ENCODE data around the gene WASL.

WASL gene

GRCh38 chr7:123692471-123692877 is 56.3 kb downstream of the WASL start:
- no peak for DNase-seq (ENCODE audit: low read depth in 2 of 2)

DNA sequence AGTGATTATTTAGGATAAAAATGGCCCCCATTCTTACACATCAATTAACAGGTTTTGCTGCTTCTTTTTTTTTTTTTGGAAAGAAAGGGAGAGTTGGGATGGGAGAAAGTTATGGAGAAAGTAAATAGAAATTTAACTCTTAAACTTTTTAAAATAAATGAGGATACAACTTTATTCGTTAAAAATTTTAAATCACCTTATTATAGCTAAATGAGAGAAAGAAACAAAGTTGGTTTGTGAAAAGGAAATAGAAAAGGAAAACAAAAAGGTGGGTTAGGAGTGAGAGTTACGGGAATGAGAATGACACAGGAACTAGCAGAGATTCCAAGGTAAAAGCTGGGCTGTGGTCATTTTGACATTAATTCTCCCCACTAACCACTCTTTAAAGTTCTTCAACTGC is 58.3 kb downstream of the WASL start:
- no peak for DNase-seq (ENCODE audit: low read depth in 2 of 2)

DNA sequence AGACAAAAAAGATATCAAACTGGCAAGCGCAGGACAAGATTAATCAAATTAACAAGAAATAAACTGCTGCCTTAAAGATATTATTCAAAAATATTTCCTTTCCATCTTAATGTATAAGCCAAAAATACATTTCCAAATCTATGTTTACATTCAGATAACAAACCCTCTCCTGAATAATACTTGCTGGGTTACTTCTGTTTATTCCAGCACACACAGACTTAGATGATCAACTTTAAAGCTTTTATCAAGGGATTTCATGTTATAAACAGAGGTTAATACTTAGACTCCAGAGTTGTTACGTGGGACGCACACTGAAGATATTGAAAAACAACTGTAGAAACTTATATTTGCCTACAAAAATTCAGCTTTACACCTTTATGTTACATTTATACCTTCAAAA is 59.6 kb downstream of the WASL start:
- DNase-seq (ENCODE audit: low read depth in 2 of 2): no peak

- DNase-seq (ENCODE audit: low read depth in 2 of 2): no peak
Measured at GRCh38 chr7:123687727-123688126, 61.1 kb downstream of the WASL start.

- no peak for DNase-seq (ENCODE audit: low read depth in 2 of 2)
Measured at GRCh38 chr7:123687161-123687560, 61.6 kb downstream of the WASL start.

DNA sequence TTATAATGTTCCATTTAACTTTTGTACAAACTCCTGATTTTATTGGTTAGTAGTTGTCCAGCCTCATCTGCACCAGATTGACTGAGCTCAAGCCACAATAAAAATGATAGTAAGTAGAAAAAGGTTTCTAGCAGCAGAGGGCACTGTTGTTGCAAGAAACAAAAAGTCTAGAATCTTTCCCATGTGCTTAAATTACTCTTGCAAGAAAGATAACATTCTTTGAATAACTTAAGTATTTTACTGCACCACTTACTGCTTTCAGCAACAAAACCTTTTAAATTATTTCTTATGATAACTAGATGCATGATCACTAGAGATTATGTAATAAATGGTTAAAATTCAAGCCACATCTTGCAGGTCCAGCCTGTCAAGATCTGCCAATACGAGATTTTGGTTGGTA is 66.1 kb downstream of the WASL start:
- no peak for DNase-seq (ENCODE audit: low read depth in 2 of 2)

DNA sequence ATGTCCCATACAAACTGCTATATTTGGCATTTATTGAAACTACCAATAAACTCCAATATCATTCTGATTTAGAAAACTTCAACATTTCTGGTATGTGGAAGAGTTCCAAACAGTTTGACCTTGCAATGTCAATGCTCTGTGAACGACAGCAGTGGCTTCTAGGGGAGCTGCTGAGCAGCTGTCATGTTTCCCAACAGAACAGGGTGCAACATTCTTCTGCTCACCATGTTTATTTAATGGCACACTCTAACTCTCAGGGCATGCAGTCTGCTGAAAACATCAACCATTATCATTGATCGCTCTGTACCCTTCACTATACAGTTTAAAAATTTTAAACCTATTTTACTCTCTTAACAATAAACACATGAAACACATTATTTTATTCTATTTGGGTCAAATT is 67.2 kb downstream of the WASL start:
- no peak for DNase-seq (ENCODE audit: low read depth in 2 of 2)

DNA sequence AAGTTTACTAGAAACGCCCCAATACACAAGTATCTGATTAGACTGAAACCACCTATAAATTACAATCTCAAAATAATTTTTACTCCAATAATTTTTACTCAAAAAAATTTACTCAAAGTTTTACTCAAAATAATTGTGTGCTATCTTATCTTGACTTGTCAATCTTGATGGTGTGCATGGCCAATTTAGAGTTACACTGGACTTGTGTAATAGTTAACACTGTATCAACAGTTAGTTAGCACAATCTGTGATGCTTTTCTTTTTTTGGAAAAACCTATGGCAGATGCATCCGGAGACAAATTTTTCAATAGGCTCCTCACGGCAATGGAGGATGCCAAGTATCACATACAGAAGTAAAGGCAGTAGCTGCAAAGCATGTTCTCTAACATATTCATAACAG is 68.2 kb downstream of the WASL start:
- DNase-seq (ENCODE audit: low read depth in 2 of 2): no peak

GRCh38 chr7:123679614-123680013 is 69.2 kb downstream of the WASL start:
- no peak for DNase-seq (ENCODE audit: low read depth in 2 of 2)

DNA sequence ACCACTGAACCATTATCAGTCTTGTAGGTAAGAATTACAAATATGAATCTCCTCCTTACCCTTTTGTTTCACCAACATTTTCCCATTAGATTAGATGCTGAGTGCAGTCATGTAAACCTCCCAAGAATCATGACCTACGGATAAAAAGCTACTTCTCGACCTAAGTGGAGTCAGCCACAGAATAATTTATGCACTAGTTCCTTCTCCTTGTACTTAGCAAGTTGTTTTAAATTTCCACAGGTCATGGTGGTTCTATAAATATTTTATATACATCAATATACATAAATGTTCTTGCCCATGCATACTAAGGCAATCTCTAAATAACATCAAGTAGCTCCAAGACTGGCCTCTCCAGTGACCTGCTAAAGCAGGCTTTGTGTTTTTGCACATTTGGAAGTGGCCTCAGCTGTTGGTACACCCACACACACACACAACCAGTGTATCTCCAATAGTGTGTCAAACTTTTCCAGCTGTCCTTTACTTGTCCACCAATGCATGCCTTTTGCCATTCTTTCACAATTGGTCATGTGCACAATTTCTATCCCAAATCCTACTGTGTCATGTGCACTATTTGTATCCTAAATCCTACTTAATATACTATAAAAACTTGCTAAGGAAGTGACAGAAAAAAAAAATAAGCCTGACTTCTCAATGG is 71.6 kb downstream of the WASL start:
- DNase-seq (ENCODE audit: low read depth in 2 of 2): no peak

GRCh38 chr7:123675181-123675473 is 73.7 kb downstream of the WASL start:
- no peak for DNase-seq (ENCODE audit: low read depth in 2 of 2)

DNA sequence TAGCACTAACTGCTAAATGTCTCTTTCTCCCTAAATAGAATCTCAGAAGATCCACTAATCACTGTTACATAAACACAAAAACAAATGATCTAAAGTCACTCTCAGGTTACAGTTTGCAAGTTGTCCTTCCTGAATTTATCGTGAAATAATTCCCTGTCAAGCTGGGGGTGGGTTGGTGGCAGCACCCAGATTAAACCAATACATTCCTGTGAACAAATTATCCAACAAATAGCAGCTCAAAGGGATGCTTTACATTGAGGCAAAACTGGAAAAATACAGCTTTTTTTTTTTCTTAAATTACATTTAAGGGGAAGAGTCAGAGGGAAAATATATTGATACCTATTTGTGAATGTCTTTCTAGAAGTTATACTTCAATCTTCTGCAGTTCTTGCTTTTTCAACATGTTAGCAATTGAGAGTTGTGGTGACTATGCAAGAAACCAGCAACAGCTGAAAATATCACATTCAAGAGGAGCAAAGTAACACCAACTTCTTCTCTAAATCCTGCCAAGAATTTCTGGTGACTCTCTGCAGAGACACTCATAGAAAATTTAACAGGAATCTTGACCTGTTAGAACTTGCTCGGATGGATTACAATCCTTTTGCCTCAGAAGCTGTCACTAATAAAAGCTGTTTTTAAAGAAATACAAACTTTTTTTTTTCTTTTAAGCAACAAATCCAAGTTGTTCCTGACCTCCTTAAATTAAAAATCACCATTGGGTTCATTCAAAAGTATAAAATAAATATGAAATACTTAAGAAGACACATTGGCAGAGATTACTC is 74.2 kb downstream of the WASL start:
- DNase-seq (ENCODE audit: low read depth in 2 of 2): no peak

- DNase-seq (ENCODE audit: low read depth in 2 of 2): no peak
Measured at GRCh38 chr7:123673752-123674398, 74.9 kb downstream of the WASL start.

DNA sequence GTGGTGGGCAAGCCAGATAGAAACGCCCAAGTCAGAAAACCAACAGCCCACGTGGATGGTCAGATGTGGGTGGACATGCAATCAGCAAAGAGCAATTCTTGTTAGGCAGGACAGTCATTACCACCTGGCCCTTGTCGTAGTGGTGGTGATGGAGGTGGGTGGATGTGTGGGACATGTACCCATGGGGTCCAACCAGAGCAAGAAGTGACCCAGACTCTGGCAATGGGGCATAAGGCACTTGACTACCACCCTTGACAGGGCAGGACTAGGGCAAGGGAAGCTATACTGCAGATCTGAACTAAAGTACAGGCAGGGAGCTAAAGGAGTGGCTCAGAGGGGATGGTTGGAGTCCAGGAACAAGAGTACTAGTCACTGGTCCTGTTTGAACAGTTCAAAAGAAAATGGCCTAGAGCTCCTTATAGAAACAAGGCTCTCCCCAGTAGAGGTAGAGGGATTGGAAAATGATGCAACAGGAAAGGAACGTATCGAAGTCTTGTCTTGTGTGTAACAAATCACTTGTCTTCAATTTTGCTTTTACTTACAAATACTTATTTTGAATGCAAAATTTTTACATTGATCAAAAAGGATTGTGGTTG is 75.6 kb downstream of the WASL start:
- DNase-seq (ENCODE audit: low read depth in 2 of 2): no peak

- no peak for DNase-seq (ENCODE audit: low read depth in 2 of 2)
Measured at GRCh38 chr7:123669485-123669884, 79.3 kb downstream of the WASL start.

- DNase-seq (ENCODE audit: low read depth in 2 of 2): no peak
Measured at GRCh38 chr7:123666492-123666891, 82.3 kb downstream of the WASL start.

GRCh38 chr7:123665896-123666295 is 82.9 kb downstream of the WASL start:
- no peak for DNase-seq (ENCODE audit: low read depth in 2 of 2)

DNA sequence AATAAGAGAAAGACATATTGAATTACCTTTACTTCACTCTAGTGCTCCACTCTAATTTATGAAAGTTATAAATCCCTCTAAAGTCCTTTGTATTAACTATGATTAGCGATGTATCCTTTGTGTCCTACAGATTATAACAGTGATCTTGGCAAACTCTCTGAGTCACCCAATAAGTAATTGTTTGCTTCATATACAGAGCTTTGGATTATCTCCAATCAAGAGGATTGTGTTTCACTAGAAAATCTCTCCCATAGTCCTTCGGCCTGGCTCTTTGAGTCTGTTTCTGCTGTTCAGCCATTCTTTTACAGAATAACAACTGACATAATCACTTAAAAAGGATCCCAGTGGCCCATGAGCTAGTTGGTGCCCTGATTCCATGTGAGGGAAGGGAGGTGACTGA is 83.6 kb downstream of the WASL start:
- DNase-seq (ENCODE audit: low read depth in 2 of 2): no peak

GRCh38 chr7:123663200-123663599 is 85.6 kb downstream of the WASL start:
- DNase-seq (ENCODE audit: low read depth in 2 of 2): no peak

- no peak for DNase-seq (ENCODE audit: low read depth in 2 of 2)
Measured at GRCh38 chr7:123662755-123663154, 86.0 kb downstream of the WASL start.

- DNase-seq (ENCODE audit: low read depth in 2 of 2): no peak
Measured at GRCh38 chr7:123662293-123662692, 86.5 kb downstream of the WASL start.

GRCh38 chr7:123661765-123662164 is 87.0 kb downstream of the WASL start:
- DNase-seq (ENCODE audit: low read depth in 2 of 2): no peak

All from activated CD8-positive, alpha-beta memory T cell treated with anti-CD3 and anti-CD28 coated beads for 4 hours (primary cell).